ENCODE results near the gene KCTD15. TPM values are rescaled to one million over a fixed set of nuclear protein-coding genes. Genes with fewer than 3 reads are reported as not detected.

Gene KCTD15
- total RNA-seq, 2 donors from 2014 or later: 36.6 to 61.8 TPM

- Mint-ChIP-seq H3K4me3 (no peak overlapping the region), H3K27me3 (ENCODE audit: insufficient read depth) (no peaks in the 10 kb centered on the region), H3K36me3 (ENCODE audit: low read depth) (no peaks in the 10 kb centered on the region), H3K27ac (no peak overlapping the region), H3K9me3 (no peaks in the 10 kb centered on the region), H3K4me1 (no peaks in the 10 kb centered on the region)
- no peak overlapping the region for H3K4me3 ChIP-seq (ENCODE audit: low read length)
- TF ChIP-seq CTCF (conservative IDR thresholded peaks at IDR 0.05): no peak
- H3K9me3 ChIP-seq (ENCODE audit: control insufficient read depth, low read length): no peaks in the 10 kb centered on the region
- no peak for DNase-seq
- H3K4me1 ChIP-seq (ENCODE audit: control insufficient read depth, insufficient read depth, low read length): no peaks in the 10 kb centered on the region
- H3K27me3 ChIP-seq (ENCODE audit: control insufficient read depth, insufficient read depth, low read length, poor library complexity, severe bottlenecking): no peaks in the 10 kb centered on the region
- H3K36me3 ChIP-seq (ENCODE audit: control insufficient read depth, insufficient read depth, low read length): no peaks in the 10 kb centered on the region
- no peak overlapping the region for H3K27ac ChIP-seq (ENCODE audit: low read depth, low read length)
- no peak overlapping the region for H3K9ac ChIP-seq (ENCODE audit: extremely low read depth, low read length, poor library complexity, severe bottlenecking)
- WGBS, 2 experiments (ENCODE audit: insufficient coverage in 1 of 2, insufficient read length in 1 of 2): 74 to 75% methylated on average over 5 to 7 of the region's 7 CpGs
Measured at GRCh38 chr19:33754361-33754760, 42.3 kb upstream of the KCTD15 start.

GRCh38 chr19:33755099-33756035 lies 41.3 kb upstream of the KCTD15 start:
- no peaks in the 10 kb centered on the region for H3K4me1 ChIP-seq (ENCODE audit: control insufficient read depth, insufficient read depth, low read length)
- no peaks in the 10 kb centered on the region for H3K9me3 ChIP-seq (ENCODE audit: control insufficient read depth, low read length)
- DNase-seq: no peak
- no peaks in the 10 kb centered on the region for H3K36me3 ChIP-seq (ENCODE audit: control insufficient read depth, insufficient read depth, low read length)
- H3K9ac ChIP-seq (ENCODE audit: extremely low read depth, low read length, poor library complexity, severe bottlenecking): no peak overlapping the region
- H3K4me3 ChIP-seq (ENCODE audit: low read length): no peak overlapping the region
- no peaks in the 10 kb centered on the region for H3K9me3 Mint-ChIP-seq
- H3K4me1 Mint-ChIP-seq: no peaks in the 10 kb centered on the region
- no peaks in the 10 kb centered on the region for H3K27me3 Mint-ChIP-seq (ENCODE audit: insufficient read depth)
- H3K27ac Mint-ChIP-seq: no peak overlapping the region
- H3K36me3 Mint-ChIP-seq (ENCODE audit: low read depth): no peaks in the 10 kb centered on the region
- H3K4me3 Mint-ChIP-seq: no peak overlapping the region
- WGBS, 2 experiments (ENCODE audit: insufficient coverage in 1 of 2, insufficient read length in 1 of 2): 81 to 86% methylated on average over 12 to 26 of the region's 26 CpGs
- no peak for TF ChIP-seq CTCF (conservative IDR thresholded peaks at IDR 0.05)
- H3K27me3 ChIP-seq (ENCODE audit: control insufficient read depth, insufficient read depth, low read length, poor library complexity, severe bottlenecking): no peaks in the 10 kb centered on the region
- H3K27ac ChIP-seq (ENCODE audit: low read depth, low read length): no peak overlapping the region

- H3K27ac ChIP-seq (ENCODE audit: low read depth, low read length): no peak overlapping the region
- no peak for TF ChIP-seq CTCF (conservative IDR thresholded peaks at IDR 0.05)
- H3K27me3 Mint-ChIP-seq (ENCODE audit: insufficient read depth): no peaks in the 10 kb centered on the region
- H3K9ac ChIP-seq (ENCODE audit: extremely low read depth, low read length, poor library complexity, severe bottlenecking): no peak overlapping the region
- H3K4me1 ChIP-seq (ENCODE audit: control insufficient read depth, insufficient read depth, low read length): no peaks in the 10 kb centered on the region
- WGBS, 2 experiments (ENCODE audit: insufficient coverage in 1 of 2, insufficient read length in 1 of 2): 92% methylated on average over 11 of the region's 11 CpGs
- no peaks in the 10 kb centered on the region for H3K36me3 Mint-ChIP-seq (ENCODE audit: low read depth)
- H3K27ac Mint-ChIP-seq: no peak overlapping the region
- no peak overlapping the region for H3K4me3 Mint-ChIP-seq
- H3K36me3 ChIP-seq (ENCODE audit: control insufficient read depth, insufficient read depth, low read length): no peaks in the 10 kb centered on the region
- H3K4me3 ChIP-seq (ENCODE audit: low read length): no peak overlapping the region
- DNase-seq: no peak
- H3K9me3 ChIP-seq (ENCODE audit: control insufficient read depth, low read length): no peaks in the 10 kb centered on the region
- no peaks in the 10 kb centered on the region for H3K4me1 Mint-ChIP-seq
- H3K9me3 Mint-ChIP-seq: no peaks in the 10 kb centered on the region
- H3K27me3 ChIP-seq (ENCODE audit: control insufficient read depth, insufficient read depth, low read length, poor library complexity, severe bottlenecking): no peaks in the 10 kb centered on the region
Measured at GRCh38 chr19:33756177-33756576, 40.5 kb upstream of the KCTD15 start.
